ENCODE measurements around the gene PPP1R26.
"Not testable (repeated sequence)": the region's sequence is repeated elsewhere in the genome, so short reads cannot be mapped to it uniquely, and the experiment has no call there.

DNA sequence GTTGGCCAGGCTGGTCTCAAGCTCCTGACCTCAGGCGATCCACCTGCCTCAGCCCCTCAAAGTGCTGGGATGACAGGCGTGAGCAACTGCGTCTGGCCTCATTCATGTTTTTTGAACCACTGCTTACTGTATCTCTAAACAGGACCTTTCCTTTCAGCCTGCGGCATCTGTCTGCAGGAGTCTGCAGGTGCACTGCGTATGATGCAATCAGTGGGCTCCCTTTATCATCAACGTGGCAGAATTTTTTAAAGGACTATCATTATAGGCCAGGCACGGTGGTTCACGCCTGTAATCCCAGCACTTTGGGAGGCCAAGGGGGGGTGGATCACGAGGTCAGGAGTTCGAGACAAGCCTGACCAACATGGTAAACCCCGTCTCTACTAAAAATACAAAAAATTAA lies 30.1 kb upstream of the PPP1R26 start:
- TF ChIP-seq, protein P1, sequence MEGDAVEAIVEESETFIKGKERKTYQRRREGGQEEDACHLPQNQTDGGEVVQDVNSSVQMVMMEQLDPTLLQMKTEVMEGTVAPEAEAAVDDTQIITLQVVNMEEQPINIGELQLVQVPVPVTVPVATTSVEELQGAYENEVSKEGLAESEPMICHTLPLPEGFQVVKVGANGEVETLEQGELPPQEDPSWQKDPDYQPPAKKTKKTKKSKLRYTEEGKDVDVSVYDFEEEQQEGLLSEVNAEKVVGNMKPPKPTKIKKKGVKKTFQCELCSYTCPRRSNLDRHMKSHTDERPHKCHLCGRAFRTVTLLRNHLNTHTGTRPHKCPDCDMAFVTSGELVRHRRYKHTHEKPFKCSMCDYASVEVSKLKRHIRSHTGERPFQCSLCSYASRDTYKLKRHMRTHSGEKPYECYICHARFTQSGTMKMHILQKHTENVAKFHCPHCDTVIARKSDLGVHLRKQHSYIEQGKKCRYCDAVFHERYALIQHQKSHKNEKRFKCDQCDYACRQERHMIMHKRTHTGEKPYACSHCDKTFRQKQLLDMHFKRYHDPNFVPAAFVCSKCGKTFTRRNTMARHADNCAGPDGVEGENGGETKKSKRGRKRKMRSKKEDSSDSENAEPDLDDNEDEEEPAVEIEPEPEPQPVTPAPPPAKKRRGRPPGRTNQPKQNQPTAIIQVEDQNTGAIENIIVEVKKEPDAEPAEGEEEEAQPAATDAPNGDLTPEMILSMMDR (IDR thresholded peaks at IDR 0.05) = not testable (repeated sequence)
- not testable (repeated sequence) for TF ChIP-seq POLR2A (IDR thresholded peaks at IDR 0.05)
